Stimulated activated CD4-positive, alpha-beta T cell treated with anti-CD3 and anti-CD28 coated beads, Interleukin-15, amount 100 ng/mL, for 48 hours (primary cell): ENCODE measurements around the gene TEK.

Experiments
- DNase-seq, 2 donors: peaks; one replicate each; pipeline ENCODE4 v3.0.0-alpha.2; 2020; ENCODE audit warnings: low read depth in 2 of 2

The TEK gene

GRCh38 chr9:27179245-27179865, 70.3 kb downstream of the TEK start:
- DNase-seq: no peak

DNA sequence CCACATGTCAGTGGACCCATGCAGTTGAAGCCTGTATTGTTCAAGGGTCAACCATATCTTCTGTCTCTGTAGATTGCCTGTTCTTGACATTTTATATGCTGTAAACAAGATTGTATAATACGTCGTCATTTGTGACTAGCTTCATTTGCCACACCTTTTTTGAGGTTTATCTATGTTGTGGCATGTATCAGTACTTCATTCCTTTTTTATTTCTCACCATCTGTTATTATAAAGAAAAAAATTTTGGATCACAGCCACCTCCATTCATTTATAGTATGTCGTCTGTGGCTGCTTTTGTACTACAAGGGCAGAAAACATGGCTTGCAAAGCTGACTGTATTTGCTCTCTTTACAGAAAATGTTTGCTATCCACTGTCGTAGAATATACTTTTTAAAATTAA, 72.4 kb downstream of the TEK start:
- DNase-seq: no peak

GRCh38 chr9:27182421-27182820, 73.4 kb downstream of the TEK start:
- no peak for DNase-seq

DNA sequence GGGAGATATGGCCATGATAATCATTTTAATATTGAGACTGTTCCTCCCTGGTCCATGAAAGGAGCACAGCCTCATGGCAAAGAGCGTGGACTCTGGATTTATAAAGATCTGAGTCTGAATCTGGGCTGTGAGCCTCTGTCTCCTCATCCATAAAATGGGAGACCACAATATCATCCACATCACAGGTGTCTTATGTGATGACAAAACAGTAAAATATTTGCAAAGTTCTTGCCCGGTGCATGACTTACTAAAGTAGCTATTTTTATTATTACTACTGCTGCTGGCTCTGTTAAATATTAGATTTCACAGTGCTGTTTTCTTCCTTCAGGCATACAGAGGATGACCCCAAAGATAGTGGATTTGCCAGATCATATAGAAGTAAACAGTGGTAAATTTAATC, 74.1 kb downstream of the TEK start:
- DNase-seq: no peak

GRCh38 chr9:27183701-27184100, 74.7 kb downstream of the TEK start:
- no peak for DNase-seq

DNA sequence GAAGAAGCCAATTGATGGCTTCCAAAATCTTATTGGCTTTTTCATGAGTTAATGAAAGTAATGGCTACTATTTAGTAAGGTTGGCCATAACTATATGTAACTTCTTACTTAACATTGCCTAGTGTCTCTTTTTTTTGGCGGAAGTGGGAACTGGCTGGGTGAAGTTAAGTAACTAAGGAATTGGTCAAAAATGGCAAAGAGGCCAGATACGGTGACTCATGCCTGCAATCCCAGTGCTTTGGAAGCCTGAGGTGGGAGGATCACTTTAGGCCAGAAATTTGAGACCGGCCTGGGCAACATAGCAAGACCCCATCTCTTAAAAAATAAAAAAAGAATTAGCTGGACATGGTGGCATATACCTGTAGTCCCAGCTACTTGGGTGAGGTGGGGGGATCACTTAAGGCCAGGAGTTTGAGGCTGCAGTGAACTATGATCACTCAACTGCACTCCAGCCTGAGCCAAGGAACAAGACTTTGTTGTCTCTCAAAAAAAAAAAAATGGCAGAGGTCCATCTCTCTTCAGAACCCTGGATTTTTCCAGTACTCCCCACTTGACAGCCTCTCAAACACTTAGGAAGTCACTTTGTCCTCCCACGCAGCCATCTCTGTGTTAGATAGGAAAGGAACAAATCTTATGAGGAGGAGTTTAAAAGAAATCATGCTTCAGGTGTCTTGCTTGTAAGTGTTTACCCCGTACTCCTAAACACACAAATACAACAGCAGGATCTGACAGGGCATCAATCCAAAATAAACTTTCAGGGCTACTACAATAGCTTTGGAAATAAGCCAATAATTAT, 75.7 kb downstream of the TEK start:
- no peak for DNase-seq

DNA sequence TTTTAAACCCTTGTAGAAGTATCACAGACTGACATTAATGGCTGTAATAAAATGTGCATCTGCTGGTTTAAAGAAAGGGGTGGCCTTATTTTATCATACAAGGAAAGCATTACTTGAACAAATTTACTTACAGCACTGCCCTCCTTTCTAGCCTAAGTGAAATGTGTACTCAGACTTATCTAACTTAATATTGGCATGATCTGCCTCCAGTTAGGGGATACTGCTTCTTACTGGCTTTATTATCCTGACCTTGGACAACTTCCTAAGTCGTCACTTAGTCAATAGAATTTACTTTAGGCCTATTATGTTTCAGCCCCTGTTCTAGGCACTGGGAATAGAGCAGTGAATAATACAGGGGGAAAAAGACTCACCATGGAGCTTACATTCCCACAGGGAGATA, 79.4 kb downstream of the TEK start:
- DNase-seq: no peak

DNA sequence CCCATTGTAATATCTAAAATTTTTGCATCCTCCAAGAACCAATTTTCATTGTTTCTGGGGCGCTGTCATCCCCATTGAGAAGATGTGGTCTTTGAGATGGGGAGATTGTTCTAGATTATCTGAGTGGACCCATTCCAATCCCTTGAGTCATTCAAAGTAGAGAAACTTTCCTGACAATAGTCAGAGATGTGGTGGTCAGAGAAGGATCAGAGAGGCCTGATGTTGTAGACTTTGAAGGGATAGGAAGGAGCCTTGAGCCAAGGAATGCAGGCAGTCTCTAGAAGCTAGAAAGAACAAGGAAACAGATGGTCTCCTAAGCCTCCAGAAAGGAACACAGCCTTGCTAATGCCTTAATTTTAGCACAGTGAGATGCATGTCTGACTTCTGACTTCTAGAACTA, 80.4 kb downstream of the TEK start:
- DNase-seq: no peak

DNA sequence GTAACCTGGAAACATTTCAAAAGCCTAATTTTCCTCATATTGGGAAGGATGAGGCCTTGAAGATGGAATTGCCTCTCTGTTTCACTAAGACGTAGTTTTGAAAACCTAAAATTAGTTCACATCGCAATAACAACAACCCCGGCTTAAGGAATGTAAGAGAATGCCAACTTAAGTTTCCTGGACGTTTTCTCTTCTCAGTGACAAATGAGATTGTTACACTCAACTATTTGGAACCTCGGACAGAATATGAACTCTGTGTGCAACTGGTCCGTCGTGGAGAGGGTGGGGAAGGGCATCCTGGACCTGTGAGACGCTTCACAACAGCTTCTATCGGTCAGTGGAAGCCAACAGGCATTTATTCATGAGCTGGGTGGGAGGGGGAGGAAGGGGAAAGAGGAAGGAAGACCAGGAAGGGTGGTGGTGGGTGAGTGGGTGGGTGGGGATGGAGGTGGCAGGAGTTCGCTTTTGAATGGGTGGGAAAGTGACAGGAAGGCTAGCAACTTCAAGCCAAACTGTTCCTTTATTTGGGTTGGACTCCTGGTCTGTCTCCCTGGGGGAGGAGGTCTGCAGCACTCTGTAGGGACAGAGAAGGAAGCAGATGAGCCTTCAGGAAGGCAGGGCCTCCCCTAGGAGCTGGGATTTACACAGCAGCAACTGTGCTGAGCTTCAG, 83.4 kb downstream of the TEK start:
- DNase-seq: no peak

DNA sequence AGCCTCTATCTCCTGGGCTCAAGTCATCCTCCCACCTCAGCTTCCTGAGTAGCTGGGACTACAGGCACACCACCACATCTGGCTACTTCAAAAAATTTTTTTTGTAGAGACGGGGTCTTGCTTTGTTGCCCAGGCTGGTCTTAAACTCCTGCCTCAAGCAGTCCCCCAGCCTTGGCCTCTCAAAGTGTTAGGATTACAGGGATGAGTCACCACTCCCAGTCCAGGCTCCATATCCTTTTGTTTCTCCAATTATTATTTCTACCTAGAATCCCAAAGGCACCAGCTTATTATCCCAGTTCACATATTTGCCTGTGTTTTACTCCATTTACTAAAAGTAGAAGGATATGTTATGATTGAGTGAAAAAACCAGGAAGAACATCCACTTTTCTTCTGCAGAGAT, 84.9 kb downstream of the TEK start:
- no peak for DNase-seq

GRCh38 chr9:27194401-27195091, 85.5 kb downstream of the TEK start:
- no peak for DNase-seq

GRCh38 chr9:27195191-27195590, 86.2 kb downstream of the TEK start:
- no peak for DNase-seq

DNA sequence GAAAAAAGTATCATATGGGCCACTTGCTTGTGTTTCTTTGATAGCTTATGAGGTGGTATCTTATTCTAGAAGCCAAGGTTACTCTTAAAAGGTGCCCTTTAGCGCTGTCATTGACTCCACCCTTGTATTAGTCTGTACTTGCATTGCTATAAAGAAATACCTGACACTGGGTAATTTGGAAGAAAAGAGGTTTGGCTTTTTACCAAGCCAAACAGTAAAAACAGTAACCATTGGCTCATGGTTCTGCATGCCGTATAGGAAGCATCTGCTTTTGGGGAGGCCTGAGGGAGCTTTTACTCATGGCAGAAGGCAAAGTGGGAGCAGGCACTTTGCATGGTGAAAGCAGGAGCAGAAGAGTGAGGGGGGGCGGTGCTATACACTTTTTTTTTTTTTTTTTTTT, 87.4 kb downstream of the TEK start:
- DNase-seq: no peak

GRCh38 chr9:27198190-27198589, 89.2 kb downstream of the TEK start:
- no peak for DNase-seq

DNA sequence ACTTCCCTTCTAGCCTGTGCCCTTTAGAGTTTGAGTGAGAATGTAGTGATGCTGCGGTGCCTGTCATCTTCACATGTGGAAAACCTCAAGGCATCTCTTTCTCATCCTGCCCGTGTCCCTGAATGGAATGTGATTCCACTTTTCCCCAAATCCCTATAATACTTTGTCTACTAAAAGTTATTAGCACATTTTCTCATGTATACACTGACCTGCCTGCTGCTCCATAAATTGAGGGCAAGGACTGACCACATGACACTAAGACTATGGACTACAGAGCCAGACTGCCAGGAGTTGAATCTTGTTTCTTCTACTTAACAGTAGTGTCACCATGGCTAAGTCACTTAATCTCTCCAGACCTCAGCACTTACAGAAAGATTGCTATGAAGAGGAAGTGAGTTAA, 93.0 kb downstream of the TEK start:
- no peak for DNase-seq

- DNase-seq: no peak
Observed at GRCh38 chr9:27203783-27204182, 94.8 kb downstream of the TEK start.

- DNase-seq: no peak
Observed at GRCh38 chr9:27204578-27204977, 95.6 kb downstream of the TEK start.

- no peak for DNase-seq
Observed at GRCh38 chr9:27205198-27205597, 96.2 kb downstream of the TEK start.

DNA sequence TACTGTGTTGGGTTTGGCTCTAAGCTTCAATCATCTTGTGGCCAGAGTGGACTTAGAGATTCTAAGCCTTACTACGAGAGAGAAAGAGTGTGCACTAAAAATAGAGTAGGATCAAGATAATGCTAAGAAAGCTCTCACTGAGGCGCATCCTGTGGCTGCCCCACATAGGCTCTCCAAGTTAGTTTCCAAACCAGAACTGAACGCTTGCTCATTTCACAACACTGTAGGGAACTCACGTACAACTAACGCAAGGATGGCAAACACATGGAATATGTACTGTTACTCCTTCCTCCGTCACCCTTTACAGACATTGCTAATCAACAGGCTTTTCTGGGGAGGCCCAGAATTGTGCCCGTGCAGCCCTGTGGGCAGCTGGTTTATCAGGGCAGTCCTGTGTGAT, 97.0 kb downstream of the TEK start:
- DNase-seq: no peak

DNA sequence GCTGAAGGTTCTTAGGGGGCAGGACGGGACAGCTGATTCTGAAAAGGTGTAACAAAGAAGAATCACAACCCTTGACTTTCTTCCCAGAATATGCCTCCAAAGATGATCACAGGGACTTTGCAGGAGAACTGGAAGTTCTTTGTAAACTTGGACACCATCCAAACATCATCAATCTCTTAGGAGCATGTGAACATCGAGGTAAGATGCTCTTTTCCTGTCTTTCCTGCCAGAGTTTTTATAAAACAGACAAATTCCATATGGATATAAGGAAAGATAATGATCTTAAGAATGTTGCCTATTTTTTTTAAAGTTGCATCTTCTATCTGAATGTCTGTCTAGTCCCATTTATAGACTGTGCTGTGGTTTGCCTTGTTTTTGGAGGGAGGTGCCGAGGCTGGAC, 100.0 kb downstream of the TEK start:
- no peak for DNase-seq

DNA sequence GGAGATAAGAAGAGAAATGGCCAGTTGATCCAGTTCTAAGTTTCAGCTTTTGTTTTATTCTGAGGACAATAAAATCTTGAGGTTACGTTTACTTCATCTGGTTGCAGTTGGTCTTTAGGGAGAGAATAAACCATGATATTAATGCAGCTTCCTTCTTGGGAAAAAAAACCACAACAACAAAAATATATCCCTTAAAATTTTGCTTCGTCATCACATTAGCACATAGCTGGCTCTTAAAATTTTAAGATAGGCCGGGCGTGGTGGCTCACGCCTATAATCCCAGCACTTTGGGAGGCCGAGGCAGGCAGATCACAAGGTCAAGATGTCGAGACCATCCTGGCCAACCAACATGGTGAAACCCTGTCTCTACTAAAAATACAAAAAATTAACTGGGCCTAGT, 101.6 kb downstream of the TEK start:
- no peak for DNase-seq

GRCh38 chr9:27212191-27212590, 103.2 kb downstream of the TEK start:
- no peak for DNase-seq

DNA sequence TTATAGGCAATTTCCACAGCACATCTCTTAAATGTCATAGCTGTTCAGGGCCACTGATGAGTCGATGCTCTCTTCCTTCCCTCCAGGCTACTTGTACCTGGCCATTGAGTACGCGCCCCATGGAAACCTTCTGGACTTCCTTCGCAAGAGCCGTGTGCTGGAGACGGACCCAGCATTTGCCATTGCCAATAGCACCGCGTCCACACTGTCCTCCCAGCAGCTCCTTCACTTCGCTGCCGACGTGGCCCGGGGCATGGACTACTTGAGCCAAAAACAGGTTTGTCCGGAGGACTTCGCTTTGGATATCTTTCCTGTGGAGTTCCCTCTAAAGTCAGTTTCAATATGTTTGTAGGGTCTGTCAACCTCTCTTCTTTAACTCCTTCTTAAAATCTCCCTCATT, 103.6 kb downstream of the TEK start:
- no peak for DNase-seq
